Prostate gland (tissue), 2 donors: Measurements from ENCODE around the gene VARS2.

Experiments used
- CTCF ChIP-seq, 4 experiments: fragments of 200-600 bp in 2 of 4; fragments of 450-650 bp in 2 of 4; sonication (generic) in 2 of 4; IDR thresholded peaks; 1 replicate in 3 of 4; 2 replicates in 1 of 4; pipeline ENCODE4 v1.5.1; 2016 to 2019; ENCODE audit warnings: antibody characterized with exemption in 4 of 4, mild to moderate bottlenecking in 2 of 4, moderate library complexity in 2 of 4
- POLR2AphosphoS5 ChIP-seq: sonication (generic); formaldehyde crosslinking; IDR thresholded peaks from one replicate; pipeline ENCODE4 v1.6.1; 2017; ENCODE audit warnings: antibody characterized with exemption

- TF ChIP-seq CTCF (IDR thresholded peaks at IDR 0.05) (no peak), POLR2AphosphoS5 (no peak)
Observed at GRCh38 chr6:30902709-30903108, 11.3 kb upstream of the VARS2 start.
